Muscle layer of duodenum (tissue), 2 donors: ENCODE results near the gene WNT3.
"Not testable (repeated sequence)": the region's sequence is repeated elsewhere in the genome, so short reads cannot be mapped to it uniquely, and the experiment has no call there.

Experiments
- H3K27ac ChIP-seq: one replicate; pipeline ENCODE4 v1.7.0; 2013; ENCODE audit warnings: mild to moderate bottlenecking, low read length
- H3K27me3 ChIP-seq: one replicate; pipeline ENCODE4 v1.7.0; 2013; ENCODE audit warnings: low read depth, mild to moderate bottlenecking, control low read depth, low read length
- H3K36me3 ChIP-seq, 2 donors: one replicate each; pipeline ENCODE4 v1.7.0; 2013; ENCODE audit warnings: low read length in 2 of 2, control low read depth in 1 of 2, mild to moderate bottlenecking in 1 of 2; ENCODE audit not compliant: insufficient read depth in 2 of 2, control insufficient read depth in 1 of 2
- H3K4me1 ChIP-seq, 2 donors: one replicate each; pipeline ENCODE4 v1.7.0; 2013; ENCODE audit warnings: low read length in 2 of 2, mild to moderate bottlenecking in 2 of 2, control low read depth in 1 of 2, moderate library complexity in 1 of 2; ENCODE audit not compliant: insufficient read depth in 2 of 2, control insufficient read depth in 1 of 2
- H3K4me3 ChIP-seq, 2 donors: one replicate each; pipeline ENCODE4 v1.7.0; 2013; ENCODE audit warnings: low read length in 2 of 2, low read depth in 1 of 2, mild to moderate bottlenecking in 1 of 2
- H3K9me3 ChIP-seq, 2 donors: one replicate each; pipeline ENCODE4 v1.7.0; 2013; ENCODE audit warnings: low read length in 2 of 2, control low read depth in 1 of 2, mild to moderate bottlenecking in 1 of 2; ENCODE audit not compliant: control insufficient read depth in 1 of 2
- donor health status: healthy.

The WNT3 gene

GRCh38 chr17:46769531-46770438 lies 48.7 kb downstream of the WNT3 start:
- Histone ChIP-seq H3K36me3 (no peaks in the 10 kb centered on the region), H3K4me3 (peak overlapping the region in 1 of 2 donors; percentile 59), H3K9me3 (no peaks in the 10 kb centered on the region), H3K4me1 (peaks cover 0 to 6% of the 10 kb centered on the region in 2 donors), H3K27ac (no peak overlapping the region), H3K27me3 (peaks cover 4% of the 10 kb centered on the region)

GRCh38 chr17:46768896-46769295 lies 49.6 kb downstream of the WNT3 start:
- H3K27ac ChIP-seq, H3K4me3 ChIP-seq, H3K9me3 ChIP-seq, H3K36me3 ChIP-seq, H3K27me3 ChIP-seq, H3K4me1 ChIP-seq: not testable (repeated sequence)

- H3K36me3 ChIP-seq, result no peaks in the 10 kb centered on the region
Observed at GRCh38 chr17:46768540-46768870, 50.0 kb downstream of the WNT3 start.

GRCh38 chr17:46766493-46767491 lies 51.7 kb downstream of the WNT3 start:
- H3K9me3 ChIP-seq, result no peaks in the 10 kb centered on the region
- H3K4me1 ChIP-seq, result peaks cover 0 to 6% of the 10 kb centered on the region in 2 donors
- no peak overlapping the region for H3K27ac ChIP-seq
- no peak overlapping the region for H3K4me3 ChIP-seq
- no peaks in the 10 kb centered on the region for H3K36me3 ChIP-seq
- peaks cover 4% of the 10 kb centered on the region for H3K27me3 ChIP-seq

More at GRCh38 chr17:46768540-46768870, 50.0 kb downstream of the WNT3 start:
- no peak overlapping the region for H3K27ac ChIP-seq
- no peaks in the 10 kb centered on the region for H3K9me3 ChIP-seq
- peaks cover 0 to 6% of the 10 kb centered on the region in 2 donors for H3K4me1 ChIP-seq
- peaks cover 4% of the 10 kb centered on the region for H3K27me3 ChIP-seq
- H3K4me3 ChIP-seq, result no peak overlapping the region

- H3K36me3 ChIP-seq, result no peaks in the 10 kb centered on the region
- no peak overlapping the region for H3K27ac ChIP-seq
- H3K9me3 ChIP-seq, result no peaks in the 10 kb centered on the region
- H3K4me3 ChIP-seq, result no peak overlapping the region
- peaks cover 4% of the 10 kb centered on the region for H3K27me3 ChIP-seq
- H3K4me1 ChIP-seq, result peaks cover 0 to 6% of the 10 kb centered on the region in 2 donors
Observed at GRCh38 chr17:46765453-46765852, 53.0 kb downstream of the WNT3 start.

- Histone ChIP-seq H3K27ac (no peak overlapping the region), H3K4me1 (peaks cover 0 to 6% of the 10 kb centered on the region in 2 donors), H3K9me3 (no peaks in the 10 kb centered on the region)
Observed at GRCh38 chr17:46764709-46765401, 53.6 kb downstream of the WNT3 start.

GRCh38 chr17:46764000-46764708 lies 54.3 kb downstream of the WNT3 start:
- Histone ChIP-seq H3K9me3 (no peaks in the 10 kb centered on the region), H3K27ac (no peak overlapping the region), H3K36me3 (peaks cover 0 to 6% of the 10 kb centered on the region in 2 donors), H3K4me1 (no peaks in the 10 kb centered on the region), H3K27me3 (no peaks in the 10 kb centered on the region), H3K4me3 (no peak overlapping the region)

More at GRCh38 chr17:46764709-46765401, 53.6 kb downstream of the WNT3 start:
- Histone ChIP-seq H3K36me3 (no peaks in the 10 kb centered on the region), H3K4me3 (no peak overlapping the region), H3K27me3 (no peaks in the 10 kb centered on the region)

GRCh38 chr17:46763416-46763815 lies 55.1 kb downstream of the WNT3 start:
- peaks cover 0 to 9% of the 10 kb centered on the region in 2 donors for H3K36me3 ChIP-seq
- no peak overlapping the region for H3K27ac ChIP-seq
- H3K9me3 ChIP-seq, result no peaks in the 10 kb centered on the region
- no peaks in the 10 kb centered on the region for H3K4me1 ChIP-seq
- no peak overlapping the region for H3K4me3 ChIP-seq
- no peaks in the 10 kb centered on the region for H3K27me3 ChIP-seq

- H3K4me1 ChIP-seq, result no peaks in the 10 kb centered on the region
- H3K9me3 ChIP-seq, result no peaks in the 10 kb centered on the region
- H3K27me3 ChIP-seq, result no peaks in the 10 kb centered on the region
- H3K4me3 ChIP-seq, result no peak overlapping the region
- peaks cover 21 to 37% of the 10 kb centered on the region in 2 donors for H3K36me3 ChIP-seq
- no peak overlapping the region for H3K27ac ChIP-seq
Observed at GRCh38 chr17:46759141-46759540, 59.4 kb downstream of the WNT3 start.

- H3K36me3 ChIP-seq, result peaks cover 21 to 42% of the 10 kb centered on the region in 2 donors
- no peak overlapping the region for H3K27ac ChIP-seq
- H3K4me1 ChIP-seq, result no peaks in the 10 kb centered on the region
- no peaks in the 10 kb centered on the region for H3K9me3 ChIP-seq
- no peaks in the 10 kb centered on the region for H3K27me3 ChIP-seq
- H3K4me3 ChIP-seq, result no peak overlapping the region
Observed at GRCh38 chr17:46758614-46759013, 59.9 kb downstream of the WNT3 start.
